Neural cell (in vitro differentiated cells): ENCODE measurements around the gene TMCC1. TPM values are rescaled to one million over a fixed set of nuclear protein-coding genes. Genes with fewer than 3 reads are reported as not detected.

Experiments
- H2AFZ ChIP-seq: fragments of 200-600, 300-800 bp; sonication (generic), shearing (Covaris generic); 2 replicates; pipeline ENCODE4 v1.6.0; 2014; ENCODE audit warnings: low read depth, mild to moderate bottlenecking, antibody characterized with exemption, low read length, moderate library complexity
- H3F3A ChIP-seq: fragments of 200-600 bp; shearing (Covaris generic); 2 replicates; pipeline ENCODE4 v1.6.1; 2016; ENCODE audit warnings: mild to moderate bottlenecking, moderate library complexity, mixed read lengths, antibody characterized with exemption, low read length; ENCODE audit not compliant: insufficient read depth, poor library complexity, severe bottlenecking
- H3K27ac ChIP-seq: fragments of 200-600, 300-800 bp; sonication (generic), shearing (Covaris generic); 2 replicates; pipeline ENCODE4 v1.5.1; 2014; ENCODE audit warnings: mild to moderate bottlenecking, low read length, moderate library complexity
- H3K27me3 ChIP-seq: fragments of 300-800, 200-600 bp; sonication (generic), shearing (Covaris generic); 2 replicates; pipeline ENCODE4 v1.6.0; 2014; ENCODE audit warnings: mild to moderate bottlenecking, low read depth, low read length, moderate library complexity; ENCODE audit not compliant: insufficient read depth
- H3K36me3 ChIP-seq: fragments of 300-800, 200-600 bp; sonication (generic), shearing (Covaris generic); 2 replicates; pipeline ENCODE4 v1.5.1; 2014; ENCODE audit warnings: mild to moderate bottlenecking, antibody characterized with exemption, low read length, moderate library complexity; ENCODE audit not compliant: insufficient read depth
- H3K4me2 ChIP-seq: fragments of 300-800, 200-600 bp; sonication (generic), shearing (Covaris generic); 2 replicates; pipeline ENCODE4 v1.6.0; 2014; ENCODE audit warnings: mild to moderate bottlenecking, low read length
- H3K4me3 ChIP-seq: fragments of 300-800, 200-600 bp; sonication (generic), shearing (Covaris generic); 2 replicates; pipeline ENCODE4 v1.5.1; 2014; ENCODE audit warnings: mild to moderate bottlenecking, low read length, moderate library complexity
- H3K79me2 ChIP-seq: fragments of 200-600 bp; shearing (Covaris generic); replicated peaks from 2 replicates; pipeline ENCODE4 v1.6.0; 2014; ENCODE audit warnings: mild to moderate bottlenecking, low read length, moderate library complexity; ENCODE audit not compliant: insufficient read depth
- H3K9ac ChIP-seq: fragments of 300-800, 200-600 bp; sonication (generic), shearing (Covaris generic); 2 replicates; pipeline ENCODE4 v1.6.1; 2016; ENCODE audit warnings: mild to moderate bottlenecking, low read length, mixed read lengths
- H3K9me2 ChIP-seq: fragments of 200-600 bp; shearing (Covaris generic); 2 replicates; pipeline ENCODE4 v1.6.1; 2016; ENCODE audit warnings: mild to moderate bottlenecking, low read length, mixed read lengths; ENCODE audit not compliant: insufficient read depth
- H3K9me3 ChIP-seq: fragments of 200-600, 300-800 bp; sonication (generic), shearing (Covaris generic); 2 replicates; pipeline ENCODE4 v1.6.1; 2016; ENCODE audit warnings: mild to moderate bottlenecking, mixed run types, low read length, moderate library complexity, mixed read lengths
- H4K20me1 ChIP-seq: fragments of 200-600 bp; shearing (Covaris generic); 2 replicates; pipeline ENCODE4 v1.6.1; 2016; ENCODE audit warnings: mild to moderate bottlenecking, mixed run types; ENCODE audit not compliant: insufficient read depth
- CTCF ChIP-seq: fragments of 450-650 bp; IDR thresholded peaks from 2 replicates; pipeline ENCODE4 v1.5.1; 2014; ENCODE audit warnings: antibody characterized with exemption, mild to moderate bottlenecking, moderate library complexity; ENCODE audit not compliant: poor library complexity, severe bottlenecking
- EP300 ChIP-seq: fragments of 450-650 bp; conservative IDR thresholded peaks from 2 replicates; pipeline ENCODE4 v1.6.1; 2014; ENCODE audit warnings: antibody characterized with exemption, mild to moderate bottlenecking, moderate library complexity; ENCODE audit not compliant: poor library complexity, severe bottlenecking
- EZH2 ChIP-seq: fragments of 200-600, 300-800 bp; shearing (Covaris generic), sonication (generic); IDR thresholded peaks from 2 replicates; pipeline ENCODE4 v1.6.1; 2014; ENCODE audit warnings: antibody characterized with exemption, low read length, borderline replicate concordance, mild to moderate bottlenecking; ENCODE audit not compliant: insufficient read depth, poor library complexity, severe bottlenecking
- MXI1 ChIP-seq: fragments of 450-650 bp; conservative IDR thresholded peaks from 2 replicates; pipeline ENCODE4 v1.6.1; 2014; ENCODE audit warnings: antibody characterized with exemption, mild to moderate bottlenecking; ENCODE audit not compliant: poor library complexity, severe bottlenecking
- POLR2AphosphoS5 ChIP-seq: IDR thresholded peaks from 2 replicates; pipeline ENCODE4 v1.6.1; 2012
- RAD21 ChIP-seq: fragments of 450-650 bp; conservative IDR thresholded peaks from 2 replicates; pipeline ENCODE4 v1.6.1; 2014; ENCODE audit warnings: antibody characterized with exemption, mild to moderate bottlenecking, moderate library complexity
- REST ChIP-seq: IDR thresholded peaks from 2 replicates; pipeline ENCODE4 v1.6.1; 2012; ENCODE audit warnings: borderline replicate concordance
- SMC3 ChIP-seq: fragments of 450-650 bp; conservative IDR thresholded peaks from 2 replicates; pipeline ENCODE4 v1.6.1; 2014; ENCODE audit warnings: antibody characterized with exemption, mild to moderate bottlenecking, moderate library complexity; ENCODE audit not compliant: poor library complexity
- TAF1 ChIP-seq: IDR thresholded peaks from 2 replicates; pipeline ENCODE4 v1.6.1; 2012; ENCODE audit warnings: low read depth
- polyA plus RNA-seq: library from polyadenylated mRNA; depleted of rRNA; stranded (reverse); fragments of >200 nt; gene quantifications from 2 replicates; pipeline ENCODE4 v1.2.3, GENCODE V29; 2014

TMCC1 gene
- polyA plus RNA-seq, 1 donor from 2014 or later = 25.0 TPM

- Histone ChIP-seq H3K79me2 (peaks cover 16% of the 10 kb centered on the region), H3F3A (no peaks in the 10 kb centered on the region), H2AFZ (no peak overlapping the region), H3K9me3 (no peaks in the 10 kb centered on the region), H4K20me1 (no peaks in the 10 kb centered on the region), H3K27me3 (no peaks in the 10 kb centered on the region), H3K4me2 (no peak overlapping the region), H3K4me3 (no peak overlapping the region), H3K9me2 (no peaks in the 10 kb centered on the region), H3K9ac (no peak overlapping the region), H3K36me3 (no peaks in the 10 kb centered on the region), H3K27ac (no peak overlapping the region)
- TF ChIP-seq RAD21 (no peak), SMC3 (no peak), REST (no peak), MXI1 (no peak), EZH2 (no peak), TAF1 (no peak), CTCF (no peak), POLR2AphosphoS5 (no peak), EP300 (no peak)
These were observed 134.7 kb downstream of the TMCC1 start for GRCh38 chr3:129758785-129759320.

- H2AFZ ChIP-seq = no peak overlapping the region
- no peaks in the 10 kb centered on the region for H3K9me3 ChIP-seq
- no peaks in the 10 kb centered on the region for H3K36me3 ChIP-seq
- TF ChIP-seq SMC3 (no peak), MXI1 (no peak), TAF1 (no peak), RAD21 (no peak), EZH2 (no peak), REST (no peak), POLR2AphosphoS5 (no peak), CTCF (no peak), EP300 (no peak)
- no peaks in the 10 kb centered on the region for H3F3A ChIP-seq
- no peak overlapping the region for H3K4me2 ChIP-seq
- H4K20me1 ChIP-seq = no peaks in the 10 kb centered on the region
- no peaks in the 10 kb centered on the region for H3K27me3 ChIP-seq
- no peak overlapping the region for H3K4me3 ChIP-seq
- H3K9me2 ChIP-seq = no peaks in the 10 kb centered on the region
- no peak overlapping the region for H3K9ac ChIP-seq
- no peak overlapping the region for H3K27ac ChIP-seq
- peaks cover 21% of the 10 kb centered on the region for H3K79me2 ChIP-seq
These were observed 135.2 kb downstream of the TMCC1 start for GRCh38 chr3:129758306-129758705.
